ENCODE measurements around the gene ZGLP1.

- TF ChIP-seq POLR2A (IDR thresholded peaks at IDR 0.05), result no peak
- TF ChIP-seq CTCF (IDR thresholded peaks at IDR 0.05 in 4 of 5, conservative IDR thresholded peaks at IDR 0.05 in 1 of 5), result no peak
These were observed 12.5 kb upstream of the ZGLP1 start for GRCh38 chr19:10321874-10322835.
